IPS-18c (cell line): ENCODE data around the gene LMTK2.
A peak's percentile ranks its signal among the peaks of the same experiment; 100 is the strongest.

ENCODE experiments used
- H3K4me3 ChIP-seq: 2 replicates; pipeline ENCODE4 v1.7.0; 2013; ENCODE audit warnings: low read depth, mild to moderate bottlenecking, low read length, moderate library complexity; ENCODE audit not compliant: insufficient read depth
- H3K9me3 ChIP-seq: one replicate; pipeline ENCODE4 v1.6.1; 2013; ENCODE audit warnings: mild to moderate bottlenecking, low read length, moderate library complexity; ENCODE audit not compliant: control insufficient read depth, insufficient read depth

The LMTK2 gene

GRCh38 chr7:98232263-98232585, 125.6 kb downstream of the LMTK2 start:
- Histone ChIP-seq H3K4me3 (no peak overlapping the region), H3K9me3 (peaks cover 2% of the 10 kb centered on the region)

GRCh38 chr7:98232799-98233198, 126.1 kb downstream of the LMTK2 start:
- Histone ChIP-seq H3K9me3 (peaks cover 2% of the 10 kb centered on the region), H3K4me3 (no peak overlapping the region)

DNA sequence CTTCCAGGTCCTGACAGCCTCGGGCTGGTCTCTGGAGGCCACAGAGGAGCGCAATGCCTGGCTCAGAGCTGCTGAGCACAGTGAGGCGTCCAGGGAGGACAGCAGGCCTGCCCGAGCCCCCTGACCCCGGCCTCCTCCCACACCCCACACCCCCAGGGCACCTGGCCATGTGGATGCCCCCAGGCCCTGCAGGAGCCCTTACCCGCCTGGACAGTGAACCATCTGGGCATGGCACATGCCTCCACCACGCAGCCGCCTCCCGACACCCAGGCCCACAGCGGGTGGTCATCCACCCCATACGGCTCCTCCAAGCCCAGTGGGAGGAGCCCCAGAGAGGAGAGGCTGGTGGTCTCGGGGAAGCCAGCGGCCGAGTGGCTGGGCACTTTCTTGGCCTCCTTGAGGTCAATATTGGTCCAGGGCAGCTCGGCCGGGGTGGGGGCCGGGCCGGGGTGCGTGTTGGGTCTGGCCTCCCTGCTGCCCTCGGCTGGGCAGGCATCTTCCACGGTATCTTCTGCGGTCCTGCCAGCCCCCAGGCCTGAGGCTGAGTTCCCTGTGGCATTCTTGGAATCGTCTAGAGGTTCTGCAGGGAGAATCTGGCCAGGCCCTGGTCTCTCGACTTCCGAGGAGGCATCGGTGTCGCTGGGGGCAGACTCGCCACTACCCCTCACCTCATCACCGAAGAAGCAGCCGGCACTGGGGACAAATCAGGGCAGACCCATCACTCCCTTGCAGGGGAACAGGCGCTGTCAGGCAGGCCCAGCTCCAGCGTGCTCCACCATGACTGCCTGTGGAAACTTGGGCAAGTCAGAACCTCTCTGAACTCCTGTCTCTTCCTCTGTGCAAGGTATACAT, 126.8 kb downstream of the LMTK2 start:
- Histone ChIP-seq H3K4me3 (no peak overlapping the region), H3K9me3 (peaks cover 2% of the 10 kb centered on the region)

DNA sequence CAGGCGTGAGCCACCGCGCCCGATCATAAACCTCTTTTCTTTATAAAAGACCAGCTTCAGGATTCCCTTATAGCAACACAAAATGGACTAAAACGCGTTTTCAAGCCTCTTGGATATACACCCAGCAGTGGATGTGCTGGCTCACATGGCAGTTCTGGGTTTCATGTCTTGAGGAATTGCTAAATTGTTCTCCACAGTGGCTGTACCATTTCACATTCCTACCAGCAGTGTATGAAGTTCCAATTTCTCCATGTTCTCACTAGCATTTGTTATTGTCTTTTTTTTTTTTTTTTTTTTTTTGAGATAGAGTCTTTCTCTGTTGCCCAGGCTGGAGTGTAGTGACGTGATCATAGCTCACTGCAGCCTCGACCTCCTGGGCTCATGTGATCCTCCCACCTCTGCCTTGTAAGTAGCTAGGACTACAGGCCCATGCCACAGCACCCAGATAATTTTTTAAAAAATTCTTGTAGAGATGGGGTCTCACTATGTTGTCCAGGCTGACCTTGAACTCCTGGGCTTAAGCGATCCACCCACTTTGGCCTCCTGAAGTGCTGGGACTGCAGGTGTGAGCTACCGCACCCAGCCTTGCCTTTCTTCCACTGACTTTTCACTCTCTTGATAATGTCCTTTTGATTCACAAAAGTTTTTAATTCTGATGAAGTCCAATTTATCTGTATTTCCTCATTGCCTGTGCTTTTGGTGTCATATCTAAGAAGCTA, 127.9 kb downstream of the LMTK2 start:
- no peaks in the 10 kb centered on the region for H3K9me3 ChIP-seq

DNA sequence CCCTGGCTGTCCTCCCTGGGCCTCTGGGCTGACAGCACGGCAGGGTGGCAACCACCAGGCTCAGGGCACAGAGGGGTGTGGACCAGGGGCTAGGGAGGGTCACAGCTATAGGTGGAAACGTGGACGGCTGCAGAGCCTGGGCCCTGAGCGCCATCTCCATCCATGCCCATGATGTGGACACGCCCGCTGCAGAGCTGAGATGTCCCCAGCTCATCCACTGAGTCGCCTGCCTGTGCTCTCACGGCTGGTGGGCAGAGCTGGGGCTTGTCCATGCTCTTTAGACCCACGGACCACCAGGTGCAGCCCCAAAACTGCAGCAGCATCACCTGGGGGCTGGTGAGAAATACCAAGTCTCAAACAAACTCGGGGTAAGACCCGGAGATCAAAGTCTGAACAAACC, 129.2 kb downstream of the LMTK2 start:
- Histone ChIP-seq H3K9me3 (no peaks in the 10 kb centered on the region), H3K4me3 (no peak overlapping the region)

More for the DNA sequence above, 127.9 kb downstream of the LMTK2 start:
- no peak overlapping the region for H3K4me3 ChIP-seq

DNA sequence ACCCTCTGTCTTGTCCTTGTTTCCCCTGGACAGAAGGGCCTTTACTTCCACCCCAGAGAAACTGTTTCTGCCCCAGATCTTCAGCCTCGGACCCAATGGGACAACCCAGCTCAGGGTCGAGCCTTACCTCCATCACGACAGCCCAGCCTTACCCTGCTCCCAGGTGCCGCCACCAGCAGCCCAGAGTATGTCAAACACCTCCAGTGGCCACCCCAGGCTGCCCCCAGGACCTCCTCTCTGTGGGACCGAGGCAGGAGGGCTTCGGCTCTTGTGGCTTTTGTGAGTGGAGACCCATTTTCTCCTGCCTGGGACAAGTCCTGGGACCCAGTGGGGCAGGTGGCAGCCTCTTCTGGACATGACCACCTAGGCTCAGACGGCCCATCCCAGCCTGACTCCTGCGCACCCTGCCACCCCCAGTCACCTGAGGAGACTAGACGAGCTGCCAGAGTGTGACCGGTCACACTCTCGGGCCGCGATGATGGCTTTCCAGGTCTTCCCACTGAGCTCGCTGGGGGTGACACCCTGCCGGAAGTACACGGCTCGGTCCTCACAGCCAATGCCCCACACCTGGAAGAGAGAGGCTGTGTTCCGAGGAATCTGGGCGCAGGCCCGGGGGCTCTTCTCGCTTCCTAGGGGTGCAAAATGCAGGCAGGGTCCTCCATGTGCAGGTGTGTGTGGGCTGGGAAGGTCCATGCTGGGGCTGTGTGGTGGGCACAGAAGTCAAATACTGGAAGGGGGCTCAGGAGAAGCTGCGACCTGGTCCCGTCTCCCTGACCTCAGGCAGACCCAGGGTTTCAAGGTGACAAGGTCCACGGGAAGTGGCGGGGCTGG, 129.9 kb downstream of the LMTK2 start:
- Histone ChIP-seq H3K9me3 (no peaks in the 10 kb centered on the region), H3K4me3 (no peak overlapping the region)

DNA sequence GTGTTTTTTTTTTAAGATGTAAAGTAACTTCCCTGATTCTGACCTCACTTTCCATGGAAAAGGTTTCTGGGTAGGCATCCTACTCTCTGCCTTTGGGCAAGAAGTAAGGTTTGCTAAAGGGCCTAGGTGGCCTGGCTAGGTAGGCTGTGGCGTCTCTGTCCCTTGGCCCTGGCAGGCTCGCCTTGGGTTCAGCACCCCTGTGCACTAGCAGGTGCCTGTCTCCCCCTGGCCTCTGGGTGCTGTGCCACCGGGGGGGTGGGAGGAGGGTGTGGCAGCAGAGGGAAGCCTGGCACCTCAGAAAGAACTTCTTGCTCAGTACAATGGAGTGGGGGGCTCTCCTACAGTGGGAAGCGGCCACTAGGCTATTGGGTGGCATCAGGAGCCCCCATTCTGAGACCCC, 131.4 kb downstream of the LMTK2 start:
- H3K9me3 ChIP-seq, result no peaks in the 10 kb centered on the region
- no peak overlapping the region for H3K4me3 ChIP-seq

DNA sequence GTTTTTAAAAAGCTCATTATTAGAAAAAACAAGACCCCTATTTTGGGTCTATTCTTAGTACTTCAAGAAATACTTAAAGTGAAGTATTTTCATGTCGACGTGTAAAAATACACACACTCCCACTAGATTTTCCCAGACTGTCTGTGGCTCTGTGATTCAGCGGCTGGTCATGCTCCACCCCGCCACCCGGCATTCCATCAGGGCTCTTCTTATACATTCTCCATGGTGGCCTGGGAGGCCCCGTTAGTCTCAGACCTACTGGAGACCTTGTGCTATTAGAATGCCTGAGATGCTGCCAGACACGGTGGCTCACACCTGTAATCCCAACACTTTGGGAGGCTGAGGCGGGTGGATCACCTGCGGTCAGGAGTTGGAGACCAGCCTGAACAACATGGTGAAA, 132.3 kb downstream of the LMTK2 start:
- no peaks in the 10 kb centered on the region for H3K9me3 ChIP-seq
- no peak overlapping the region for H3K4me3 ChIP-seq

- Histone ChIP-seq H3K9me3 (no peaks in the 10 kb centered on the region), H3K4me3 (no peak overlapping the region)
Measured at GRCh38 chr7:98240961-98241673, 134.5 kb downstream of the LMTK2 start.

- no peak overlapping the region for H3K4me3 ChIP-seq
- H3K9me3 ChIP-seq, result no peaks in the 10 kb centered on the region
Measured at GRCh38 chr7:98241674-98242241, 135.1 kb downstream of the LMTK2 start.

DNA sequence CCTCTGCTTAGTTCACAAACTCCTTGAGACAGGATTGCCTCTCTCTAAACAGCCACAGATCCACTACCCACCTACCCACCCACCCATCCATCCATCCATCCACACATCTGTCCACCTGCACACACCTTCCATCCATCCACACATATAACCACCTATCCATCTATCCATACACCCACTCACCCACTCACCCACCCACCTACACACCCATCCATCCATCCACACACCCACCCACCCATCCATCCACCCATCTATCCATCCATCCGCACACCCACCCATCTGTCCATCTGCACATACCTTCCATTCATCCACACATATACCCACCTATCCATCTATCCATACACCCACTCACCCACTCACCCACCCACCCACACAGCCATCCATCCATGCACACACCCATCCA, 135.7 kb downstream of the LMTK2 start:
- no peak overlapping the region for H3K4me3 ChIP-seq
- H3K9me3 ChIP-seq, result no peaks in the 10 kb centered on the region

DNA sequence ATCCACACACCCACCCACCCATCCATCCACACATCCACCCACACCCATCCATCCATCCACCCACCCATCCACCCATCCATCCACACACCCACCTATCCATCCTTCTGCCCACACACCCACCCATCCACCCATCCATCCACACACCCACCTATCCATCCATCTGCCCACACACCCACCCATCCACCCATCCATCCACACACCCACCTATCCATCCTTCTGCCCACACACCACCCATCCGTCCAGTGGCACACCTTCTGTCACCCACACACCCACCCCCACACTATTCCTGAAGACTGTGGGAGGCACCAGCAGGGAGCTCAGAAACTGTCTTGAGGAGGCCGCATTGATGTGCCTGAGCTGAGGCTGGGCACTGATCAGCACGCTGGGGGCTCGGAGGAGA, 136.3 kb downstream of the LMTK2 start:
- no peaks in the 10 kb centered on the region for H3K9me3 ChIP-seq

DNA sequence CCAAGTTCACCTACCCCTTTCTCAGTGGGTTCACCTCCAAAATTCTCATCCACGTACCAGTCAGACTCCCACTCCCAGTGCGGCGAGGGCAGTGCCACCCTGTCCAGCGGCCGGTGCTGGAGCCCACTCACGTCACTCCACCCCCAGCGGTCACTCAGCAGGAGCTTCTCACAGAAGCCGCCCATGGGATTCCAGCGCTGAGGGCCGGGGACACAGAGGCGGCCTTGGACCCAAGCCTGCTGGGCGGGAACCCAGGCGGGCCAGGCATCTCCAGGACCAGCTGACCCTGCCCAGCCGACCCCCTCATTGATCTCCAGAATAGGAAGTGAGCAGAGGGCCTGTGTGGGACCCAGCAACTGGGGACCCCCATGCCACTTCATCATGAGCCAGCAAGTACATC, 138.2 kb downstream of the LMTK2 start:
- H3K4me3 ChIP-seq, result no peak overlapping the region
- no peaks in the 10 kb centered on the region for H3K9me3 ChIP-seq

More for the DNA sequence above, 136.3 kb downstream of the LMTK2 start:
- H3K4me3 ChIP-seq, result no peak overlapping the region

GRCh38 chr7:98248156-98248555, 141.5 kb downstream of the LMTK2 start:
- Histone ChIP-seq H3K9me3 (no peaks in the 10 kb centered on the region), H3K4me3 (no peak overlapping the region)

DNA sequence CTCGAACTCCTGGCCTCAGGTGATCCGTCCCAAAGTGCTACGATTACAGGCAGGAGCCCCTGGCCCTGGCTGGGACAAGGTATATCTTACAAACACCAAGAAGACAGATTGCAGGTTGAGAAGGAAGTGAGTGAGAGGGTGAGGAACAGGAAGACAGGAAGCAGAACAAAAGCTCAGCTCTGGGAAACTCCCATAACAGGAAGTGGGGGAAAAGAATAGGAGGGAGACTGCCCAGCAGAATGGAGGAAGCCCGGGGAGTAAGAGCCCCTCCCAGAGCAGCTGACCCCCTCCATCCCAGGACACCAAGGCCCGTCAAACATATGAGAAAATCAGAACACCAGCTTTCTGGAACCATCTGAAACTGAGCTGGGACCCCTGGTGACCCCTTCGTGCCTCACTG, 142.4 kb downstream of the LMTK2 start:
- H3K4me3 ChIP-seq, result no peak overlapping the region

GRCh38 chr7:98250789-98251188, 144.1 kb downstream of the LMTK2 start:
- Histone ChIP-seq H3K9me3 (no peaks in the 10 kb centered on the region), H3K4me3 (no peak overlapping the region)

More for the DNA sequence above, 142.4 kb downstream of the LMTK2 start:
- no peaks in the 10 kb centered on the region for H3K9me3 ChIP-seq

DNA sequence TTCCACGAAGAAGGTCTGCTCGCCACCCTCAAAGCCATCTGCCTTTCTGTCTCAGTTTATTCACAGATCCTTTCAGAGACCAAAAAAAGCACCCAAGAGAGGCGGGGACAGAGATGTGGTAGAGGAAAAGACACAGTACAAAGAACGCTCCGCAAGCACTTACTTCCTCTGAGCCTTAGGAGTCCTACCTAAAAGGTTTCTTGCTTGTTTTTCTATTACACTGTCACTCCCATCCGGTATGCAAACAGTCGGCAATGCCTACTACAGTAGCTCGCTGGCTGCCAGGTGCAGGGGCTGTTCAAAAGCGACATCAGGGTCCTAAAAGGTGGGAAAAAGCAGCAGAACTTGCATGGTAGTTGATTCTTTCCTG, 144.6 kb downstream of the LMTK2 start:
- Histone ChIP-seq H3K9me3 (no peaks in the 10 kb centered on the region), H3K4me3 (peak overlapping the region; percentile 94)
